DOHH2 (cell line): ENCODE results near the gene TUT1.
"Not testable (repeated sequence)": the region's sequence is repeated elsewhere in the genome, so short reads cannot be mapped to it uniquely, and the experiment has no call there.

Experiments used
- H3F3A ChIP-seq: fragments of 200-600 bp; sonication (generic), shearing (Covaris generic); 2 replicates; pipeline ENCODE4 v1.6.0; 2016; ENCODE audit warnings: antibody characterized with exemption, mild to moderate bottlenecking; ENCODE audit not compliant: control insufficient read depth, insufficient read depth
- H3K27ac ChIP-seq: fragments of 200-600 bp; sonication (generic); 2 replicates; pipeline ENCODE4 v1.5.1; 2014; ENCODE audit warnings: low read depth, mild to moderate bottlenecking, low read length, moderate library complexity
- H3K27me3 ChIP-seq: fragments of 200-600 bp; sonication (generic); 2 replicates; pipeline ENCODE4 v1.6.1; 2014; ENCODE audit warnings: mild to moderate bottlenecking, low read length, mixed read lengths; ENCODE audit not compliant: control insufficient read depth
- H3K36me3 ChIP-seq: fragments of 200-600 bp; sonication (generic); 2 replicates; pipeline ENCODE4 v1.6.1; 2014; ENCODE audit warnings: mild to moderate bottlenecking, low read length, moderate library complexity, mixed read lengths; ENCODE audit not compliant: control insufficient read depth
- H3K4me1 ChIP-seq: fragments of 200-600 bp; sonication (generic); 2 replicates; pipeline ENCODE4 v1.6.1; 2014; ENCODE audit warnings: mild to moderate bottlenecking, low read length, mixed read lengths; ENCODE audit not compliant: control insufficient read depth
- H3K4me2 ChIP-seq: fragments of 200-600 bp; sonication (generic); 2 replicates; pipeline ENCODE4 v1.6.0; 2014; ENCODE audit warnings: mild to moderate bottlenecking, low read length, moderate library complexity
- H3K4me3 ChIP-seq: fragments of 200-600 bp; sonication (generic); 2 replicates; pipeline ENCODE4 v1.5.1; 2014; ENCODE audit warnings: mild to moderate bottlenecking, low read length, mixed read lengths
- H3K79me2 ChIP-seq: fragments of 200-600 bp; sonication (generic); 2 replicates; pipeline ENCODE4 v1.6.1; 2014; ENCODE audit warnings: mild to moderate bottlenecking, low read length, mixed read lengths; ENCODE audit not compliant: control insufficient read depth
- H3K9me2 ChIP-seq: fragments of 200-600 bp; sonication (generic); replicated peaks from 2 replicates; pipeline ENCODE4 v1.6.1; 2014; ENCODE audit warnings: mild to moderate bottlenecking, low read length, mixed read lengths; ENCODE audit not compliant: control insufficient read depth
- H3K9me3 ChIP-seq: fragments of 200-600 bp; sonication (generic); 2 replicates; pipeline ENCODE4 v1.6.1; 2014; ENCODE audit warnings: antibody characterized with exemption, low read length, mixed read lengths; ENCODE audit not compliant: control insufficient read depth, insufficient read depth
- H4K20me1 ChIP-seq: fragments of 200-600 bp; sonication (generic); 2 replicates; pipeline ENCODE4 v1.6.0; 2014; ENCODE audit warnings: low read depth, mild to moderate bottlenecking, antibody characterized with exemption, low read length, moderate library complexity; ENCODE audit not compliant: control insufficient read depth, insufficient read depth
- EZH2phosphoT487 ChIP-seq: fragments of 200-600 bp; sonication (generic); IDR thresholded peaks from 2 replicates; pipeline ENCODE4 v1.6.1; 2017; ENCODE audit warnings: borderline replicate concordance, mild to moderate bottlenecking, antibody characterized with exemption, low read length, moderate library complexity, mixed read lengths
- TF ChIP-seq, protein P1 (sequence below): fragments of 200-600 bp; sonication (generic); IDR thresholded peaks from one replicate; pipeline ENCODE4 v1.5.1; 2014; ENCODE audit warnings: antibody characterized with exemption, mild to moderate bottlenecking, low read depth, low read length; ENCODE audit not compliant: poor library complexity, severe bottlenecking

The TUT1 gene

DNA sequence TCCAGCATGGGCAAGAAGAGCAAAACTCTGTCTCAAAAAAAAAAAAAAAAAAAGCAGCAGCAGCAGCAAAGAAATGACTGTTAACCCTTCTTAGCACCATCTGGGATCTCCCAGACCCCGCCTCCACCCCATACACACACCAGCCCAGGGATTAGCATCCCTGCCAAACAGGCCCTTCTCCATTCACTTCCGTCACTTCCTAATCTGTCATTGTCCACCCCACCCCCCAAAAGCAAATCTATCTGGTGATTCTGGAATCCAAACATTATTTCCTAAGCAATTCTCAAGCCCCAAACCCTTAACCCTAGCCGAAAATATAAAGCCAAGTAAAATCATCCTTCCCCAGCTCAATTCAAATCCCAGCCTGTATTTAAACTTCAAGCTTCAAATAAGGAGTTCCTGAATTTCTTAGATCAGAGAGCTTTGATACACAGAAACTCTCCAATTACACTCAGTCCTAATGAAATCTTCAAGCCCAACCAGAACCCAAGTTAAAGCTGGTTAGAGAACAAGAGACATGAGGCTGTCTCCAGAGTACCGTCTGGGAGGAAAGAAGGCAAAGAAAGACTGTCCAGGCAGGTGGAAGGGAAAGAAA lies 38.7 kb downstream of the TUT1 start:
- H3K79me2 ChIP-seq, result no peaks in the 10 kb centered on the region
- no peak overlapping the region for H3K4me2 ChIP-seq
- no peak overlapping the region for H3K4me3 ChIP-seq
- TF ChIP-seq, protein P1, sequence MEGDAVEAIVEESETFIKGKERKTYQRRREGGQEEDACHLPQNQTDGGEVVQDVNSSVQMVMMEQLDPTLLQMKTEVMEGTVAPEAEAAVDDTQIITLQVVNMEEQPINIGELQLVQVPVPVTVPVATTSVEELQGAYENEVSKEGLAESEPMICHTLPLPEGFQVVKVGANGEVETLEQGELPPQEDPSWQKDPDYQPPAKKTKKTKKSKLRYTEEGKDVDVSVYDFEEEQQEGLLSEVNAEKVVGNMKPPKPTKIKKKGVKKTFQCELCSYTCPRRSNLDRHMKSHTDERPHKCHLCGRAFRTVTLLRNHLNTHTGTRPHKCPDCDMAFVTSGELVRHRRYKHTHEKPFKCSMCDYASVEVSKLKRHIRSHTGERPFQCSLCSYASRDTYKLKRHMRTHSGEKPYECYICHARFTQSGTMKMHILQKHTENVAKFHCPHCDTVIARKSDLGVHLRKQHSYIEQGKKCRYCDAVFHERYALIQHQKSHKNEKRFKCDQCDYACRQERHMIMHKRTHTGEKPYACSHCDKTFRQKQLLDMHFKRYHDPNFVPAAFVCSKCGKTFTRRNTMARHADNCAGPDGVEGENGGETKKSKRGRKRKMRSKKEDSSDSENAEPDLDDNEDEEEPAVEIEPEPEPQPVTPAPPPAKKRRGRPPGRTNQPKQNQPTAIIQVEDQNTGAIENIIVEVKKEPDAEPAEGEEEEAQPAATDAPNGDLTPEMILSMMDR, result no peak
- no peak for TF ChIP-seq EZH2phosphoT487
- no peaks in the 10 kb centered on the region for H3K9me3 ChIP-seq
- no peak overlapping the region for H3K27ac ChIP-seq
- H3K4me1 ChIP-seq, result peaks cover 50% of the 10 kb centered on the region
- H3K9me2 ChIP-seq, result no peaks in the 10 kb centered on the region
- peaks cover 17% of the 10 kb centered on the region for H3F3A ChIP-seq
- H3K27me3 ChIP-seq, result peaks cover 18% of the 10 kb centered on the region
- peaks cover 8% of the 10 kb centered on the region; the same call in 1 of the 2 replicates for H4K20me1 ChIP-seq
- peaks cover 30% of the 10 kb centered on the region for H3K36me3 ChIP-seq

DNA sequence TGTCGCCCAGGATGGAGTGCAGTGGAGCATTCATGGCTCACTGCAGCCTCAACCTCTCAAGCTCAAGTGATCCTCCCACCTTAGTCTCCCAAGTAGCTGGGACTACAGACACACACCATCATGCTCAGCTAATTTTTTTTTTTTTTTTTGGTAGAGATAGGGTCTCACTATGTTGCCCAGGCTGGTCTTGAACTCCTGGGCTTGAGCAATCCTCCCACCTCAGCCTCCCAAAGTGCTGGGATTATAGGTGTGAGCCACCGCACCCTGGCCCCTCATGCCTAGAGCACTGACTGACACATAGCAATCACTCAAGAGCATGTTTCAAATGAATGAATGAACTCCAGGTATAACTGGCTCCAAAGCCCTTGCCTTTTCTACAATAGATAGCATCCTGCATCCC lies 40.8 kb downstream of the TUT1 start:
- H3K9me3 ChIP-seq, H3K4me3 ChIP-seq, H3K27ac ChIP-seq, H3K79me2 ChIP-seq, H3K4me2 ChIP-seq, H4K20me1 ChIP-seq, H3F3A ChIP-seq, H3K9me2 ChIP-seq: not testable (repeated sequence)
- peaks cover 11% of the 10 kb centered on the region for H3K36me3 ChIP-seq
- peaks cover 29% of the 10 kb centered on the region for H3K4me1 ChIP-seq
- peaks cover 38% of the 10 kb centered on the region for H3K27me3 ChIP-seq

DNA sequence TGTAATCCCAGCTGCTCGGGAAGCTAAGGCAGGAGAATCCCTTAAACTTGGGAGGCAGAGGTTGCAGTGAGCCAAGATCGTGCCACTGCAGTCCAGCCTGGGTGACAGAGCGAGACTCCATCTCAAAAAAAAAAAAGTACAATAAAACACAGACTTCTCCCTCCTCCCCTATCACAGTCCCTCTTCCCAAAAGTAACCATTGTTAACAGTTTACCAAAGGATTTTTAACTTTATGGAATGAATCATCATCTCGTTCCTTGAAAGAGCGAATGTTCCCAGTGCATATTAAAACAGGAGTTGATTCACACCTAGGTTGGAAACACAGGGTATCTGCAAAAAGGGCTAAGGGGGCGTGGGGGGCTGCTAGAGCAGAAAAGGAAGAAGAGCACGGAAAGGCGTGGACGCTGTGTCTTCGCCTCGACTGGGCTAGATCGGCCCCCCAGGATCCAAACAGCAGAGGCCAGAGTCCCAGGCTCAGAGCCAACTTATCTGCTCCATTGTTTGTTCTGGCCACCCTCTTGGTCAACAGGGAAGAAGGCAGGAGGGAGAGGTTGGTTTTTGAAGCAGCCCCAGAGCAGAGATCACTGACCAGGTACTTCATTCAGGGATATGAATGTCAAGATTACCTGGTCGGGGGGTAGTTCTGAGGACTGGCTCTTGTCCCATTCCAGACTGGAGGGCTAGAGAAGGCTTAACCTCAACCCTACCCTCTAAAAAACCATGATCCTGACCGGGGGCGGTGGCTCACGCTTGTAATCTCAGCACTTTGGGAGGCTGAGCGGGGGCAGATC lies 42.6 kb downstream of the TUT1 start:
- no peaks in the 10 kb centered on the region for H3K36me3 ChIP-seq
- H3F3A ChIP-seq, result peaks cover 3% of the 10 kb centered on the region; the same call in 1 of the 2 replicates
- 0 out of 2 replicates have a peak, but pooled peaks cover 3% of the 10 kb centered on the region for H4K20me1 ChIP-seq
- H3K4me3 ChIP-seq, result no peak overlapping the region
- H3K27me3 ChIP-seq, result peaks cover 56% of the 10 kb centered on the region
- no peaks in the 10 kb centered on the region for H3K79me2 ChIP-seq
- H3K9me2 ChIP-seq, result no peaks in the 10 kb centered on the region
- peaks cover 24% of the 10 kb centered on the region for H3K4me1 ChIP-seq
- no peak overlapping the region for H3K27ac ChIP-seq
- TF ChIP-seq, protein P1, result no peak
- no peak for TF ChIP-seq EZH2phosphoT487
- no peaks in the 10 kb centered on the region for H3K9me3 ChIP-seq
- no peak overlapping the region for H3K4me2 ChIP-seq

DNA sequence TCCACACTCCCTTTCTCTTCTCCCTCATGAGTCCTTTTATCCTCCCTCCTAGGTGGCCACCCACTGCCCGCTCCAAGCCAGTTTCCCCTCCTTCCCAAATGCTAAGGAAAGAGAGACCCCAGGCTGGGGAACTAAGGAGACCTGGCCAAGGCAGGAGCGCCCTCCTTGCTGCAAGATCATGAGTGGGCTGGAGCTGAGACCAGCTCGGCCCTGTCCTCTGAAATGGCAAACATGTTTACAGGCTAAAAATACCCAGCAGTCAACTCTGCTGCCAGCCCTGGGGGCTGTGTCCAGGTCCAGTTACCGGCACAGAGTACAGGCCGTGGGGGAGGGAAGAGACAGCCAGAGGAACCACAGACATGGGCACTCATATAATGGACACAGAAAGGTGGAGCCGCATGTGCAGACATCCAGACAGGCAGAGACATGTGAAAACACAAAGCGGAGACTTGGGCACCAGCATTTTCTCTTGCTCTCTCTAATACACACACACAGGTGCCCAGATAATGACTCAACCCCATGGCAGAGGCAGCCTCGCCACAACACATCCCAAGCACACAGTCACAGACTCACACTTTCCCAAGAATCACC lies 43.5 kb downstream of the TUT1 start:
- Histone ChIP-seq H3K79me2 (no peaks in the 10 kb centered on the region), H3K27me3 (peaks cover 65% of the 10 kb centered on the region), H3K36me3 (no peaks in the 10 kb centered on the region), H4K20me1 (0 out of 2 replicates have a peak, but pooled peaks cover 3% of the 10 kb centered on the region), H3K4me2 (no peak overlapping the region), H3F3A (peaks cover 3% of the 10 kb centered on the region; the same call in 1 of the 2 replicates), H3K4me1 (peaks cover 19% of the 10 kb centered on the region), H3K4me3 (no peak overlapping the region), H3K9me3 (no peaks in the 10 kb centered on the region), H3K9me2 (no peaks in the 10 kb centered on the region), H3K27ac (no peak overlapping the region)
- no peak for TF ChIP-seq EZH2phosphoT487
- TF ChIP-seq, protein P1, result no peak
